SK-N-MC (cell line): ENCODE results near the gene LSAMP.

Experiments
- EZH2 ChIP-seq: fragments of 200-600 bp; sonication (generic); IDR thresholded peaks from one replicate; pipeline ENCODE4 v1.6.1; 2017; ENCODE audit warnings: antibody characterized with exemption
- POLR2AphosphoS5 ChIP-seq: IDR thresholded peaks from 2 replicates; pipeline ENCODE4 v1.6.1; 2012; ENCODE audit warnings: mild to moderate bottlenecking, low read depth, low read length, borderline replicate concordance

DNA sequence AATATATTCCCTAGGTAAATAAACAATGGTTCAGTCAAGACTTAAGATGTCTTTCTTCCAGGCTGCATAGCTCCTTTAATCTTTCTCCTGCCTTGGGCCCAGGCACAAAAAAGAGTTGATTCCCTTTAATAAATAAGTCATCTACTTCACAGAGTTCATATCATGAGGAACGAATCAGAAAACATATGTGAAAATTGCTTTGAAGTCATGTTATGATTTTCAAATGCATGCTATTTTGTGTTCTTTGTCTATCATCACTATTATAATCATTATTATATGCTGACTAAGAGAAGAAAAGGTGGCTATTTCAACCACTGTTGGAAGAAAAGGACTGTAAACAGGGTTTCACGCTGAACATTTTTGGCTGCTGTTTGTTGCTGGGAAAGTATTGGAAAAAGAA lies 70.4 kb downstream of the LSAMP start:
- TF ChIP-seq POLR2AphosphoS5 (no peak), EZH2 (no peak)
